Mucosa of stomach (tissue), 1 donor: Measurements from ENCODE around the gene WFIKKN2.

Source experiments
- H3K27me3 ChIP-seq: one replicate; pipeline ENCODE4 v1.7.0; 2013; ENCODE audit warnings: mild to moderate bottlenecking, low read length; ENCODE audit not compliant: control insufficient read depth, insufficient read depth
- H3K36me3 ChIP-seq: one replicate; pipeline ENCODE4 v1.7.0; 2013; ENCODE audit warnings: low read length; ENCODE audit not compliant: control insufficient read depth, insufficient read depth
- H3K4me1 ChIP-seq: one replicate; pipeline ENCODE4 v1.7.0; 2013; ENCODE audit warnings: mild to moderate bottlenecking, low read length; ENCODE audit not compliant: control insufficient read depth, insufficient read depth
- H3K4me3 ChIP-seq: one replicate; pipeline ENCODE4 v1.7.0; 2013; ENCODE audit warnings: low read length
- H3K9ac ChIP-seq: one replicate; pipeline ENCODE4 v1.7.0; 2013; ENCODE audit warnings: mild to moderate bottlenecking, low read length, moderate library complexity
- H3K9me3 ChIP-seq: one replicate; pipeline ENCODE4 v1.7.0; 2013; ENCODE audit warnings: mild to moderate bottlenecking, low read length, moderate library complexity; ENCODE audit not compliant: control insufficient read depth
- donor health status: Pancreatic carcinoma.

Gene WFIKKN2

DNA sequence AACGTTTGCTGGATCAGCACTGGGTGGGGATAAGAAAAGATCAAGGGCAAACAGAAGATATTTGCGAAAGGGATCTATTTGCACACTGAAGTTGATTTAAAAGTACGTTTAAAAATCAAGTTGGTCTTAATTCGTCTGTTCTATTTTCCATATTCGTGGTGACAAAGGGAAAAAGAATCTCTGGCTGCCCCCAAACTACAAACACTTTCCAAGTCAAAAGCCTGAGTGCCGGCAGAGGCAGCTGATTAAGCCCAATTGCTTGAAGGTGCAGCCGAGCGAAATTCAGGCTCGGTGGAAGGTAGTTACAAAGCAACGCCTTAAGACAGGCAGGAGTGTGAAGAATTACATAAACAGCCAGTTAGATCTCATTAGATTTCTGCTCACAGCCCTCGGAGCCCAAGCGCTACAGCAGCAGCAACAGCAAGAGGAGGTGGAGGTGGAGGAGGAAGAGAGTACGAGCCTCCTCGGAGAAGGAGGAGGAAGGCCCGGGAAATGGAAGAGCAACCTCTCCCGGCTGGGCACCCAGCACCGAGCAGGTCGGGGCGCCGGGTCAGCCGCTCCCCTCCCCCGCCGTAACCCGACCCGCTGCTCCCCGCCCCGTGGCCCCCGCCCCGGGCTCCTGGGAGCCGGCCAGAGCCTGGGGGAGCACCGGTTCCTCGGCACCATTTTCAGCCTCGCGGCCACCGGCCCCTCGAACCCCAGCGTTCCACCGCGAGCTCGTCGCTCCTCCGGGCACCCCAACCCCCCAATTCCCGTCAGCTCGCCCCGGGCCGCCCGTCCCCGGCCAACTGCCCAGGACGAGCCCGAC is 29.9 kb downstream of the WFIKKN2 start:
- H3K9me3 ChIP-seq: no peaks in the 10 kb centered on the region
- H3K9ac ChIP-seq: peak overlapping the region; percentile 99
- peak overlapping the region; percentile 70 for H3K4me3 ChIP-seq
- H3K27me3 ChIP-seq: no peaks in the 10 kb centered on the region
- H3K4me1 ChIP-seq: peaks cover 5% of the 10 kb centered on the region
- peaks cover 10% of the 10 kb centered on the region for H3K36me3 ChIP-seq

DNA sequence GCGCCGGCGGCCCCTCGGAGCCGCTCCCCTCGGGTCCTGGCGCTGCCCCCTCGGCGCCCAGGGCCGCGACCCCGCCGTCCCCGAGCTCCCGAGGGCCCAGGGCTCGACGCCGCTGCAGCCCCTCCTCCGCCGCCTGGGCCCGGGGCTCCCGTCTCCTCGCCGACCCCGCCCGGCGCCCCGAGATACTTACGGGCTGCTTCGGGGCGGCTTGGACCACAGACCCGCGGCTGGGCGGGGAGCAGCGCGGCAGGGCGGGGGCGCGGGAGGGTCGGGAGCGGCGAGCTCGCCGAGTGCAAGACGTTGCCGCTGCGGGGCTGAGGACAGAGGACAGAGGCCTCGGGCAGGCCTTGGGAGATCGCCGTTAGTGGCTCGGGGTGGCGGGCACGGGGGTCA is 30.5 kb downstream of the WFIKKN2 start:
- H3K4me1 ChIP-seq: peaks cover 5% of the 10 kb centered on the region
- H3K9me3 ChIP-seq: no peaks in the 10 kb centered on the region
- peak overlapping the region; percentile 99 for H3K9ac ChIP-seq
- peak overlapping the region; percentile 70 for H3K4me3 ChIP-seq
- no peaks in the 10 kb centered on the region for H3K27me3 ChIP-seq
- peaks cover 10% of the 10 kb centered on the region for H3K36me3 ChIP-seq

DNA sequence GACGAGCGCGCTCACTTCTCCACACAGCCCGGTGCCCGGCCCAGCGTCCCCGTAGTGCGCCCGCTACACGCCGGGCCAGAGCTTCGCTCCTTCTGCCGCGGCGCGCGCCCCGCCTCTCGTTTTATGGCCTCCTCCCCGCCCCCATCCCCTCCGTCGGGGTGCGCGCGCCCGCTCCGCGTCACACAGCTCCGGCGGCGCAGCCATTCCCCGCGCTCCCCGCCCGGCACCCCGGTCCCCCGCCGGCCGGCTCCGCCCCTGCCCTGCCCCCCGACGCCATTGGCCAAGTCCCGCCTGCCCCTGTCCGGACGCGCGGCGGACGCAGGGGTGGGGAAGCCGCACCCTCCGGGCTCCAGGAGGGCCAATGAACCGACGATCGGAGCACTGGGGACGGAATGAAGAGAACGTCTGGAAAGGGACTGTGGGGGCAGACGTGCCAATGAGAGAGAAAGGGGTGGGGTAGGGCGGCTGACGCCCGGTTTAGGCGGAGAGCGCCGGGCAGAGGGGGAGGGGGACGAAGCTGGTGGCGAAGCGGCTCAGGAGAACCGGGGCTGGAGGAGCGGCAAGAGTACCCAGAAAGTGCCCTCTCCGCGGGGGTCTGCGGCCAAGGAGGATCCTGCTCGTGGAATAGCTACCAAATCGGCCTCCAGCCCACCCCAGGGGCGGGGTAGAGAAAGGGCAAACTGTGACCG is 31.0 kb downstream of the WFIKKN2 start, which contains the start of gene TOB1:
TOB1 (minus strand) TSS at position 94 of the 689 bp plus-strand sequence. CDS start 2,337 bp downstream, outside the sequence.
- H3K27me3 ChIP-seq: no peaks in the 10 kb centered on the region
- peak within 1 kb of the TSS; percentile 100 for H3K9ac ChIP-seq
- peak within 1 kb of the TSS; percentile 96 for H3K4me3 ChIP-seq
- no peaks in the 10 kb centered on the region for H3K9me3 ChIP-seq
- H3K4me1 ChIP-seq: peaks cover 5% of the 10 kb centered on the region
- peaks cover 10% of the 10 kb centered on the region for H3K36me3 ChIP-seq

DNA sequence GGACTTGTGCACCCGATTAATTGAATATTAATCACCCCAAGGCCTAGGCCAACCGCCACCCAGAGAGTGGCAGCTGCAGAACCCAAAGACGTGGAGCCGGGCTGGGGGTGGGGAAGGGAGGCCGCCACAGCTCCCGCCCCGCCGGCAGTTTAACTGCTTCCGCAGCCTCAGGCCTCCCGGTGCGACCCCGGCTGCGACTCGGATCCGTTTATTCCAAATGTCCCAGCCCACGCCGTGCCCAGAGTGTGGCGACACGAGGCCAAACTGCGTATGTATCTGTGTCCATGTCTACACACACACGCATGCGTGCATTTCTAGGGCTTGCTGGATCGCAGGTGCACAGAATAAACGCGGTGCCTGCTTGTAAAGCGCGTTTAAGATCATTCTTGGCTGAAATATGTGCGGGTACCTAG is 31.6 kb downstream of the WFIKKN2 start:
- Histone ChIP-seq H3K27me3 (no peaks in the 10 kb centered on the region), H3K4me3 (peak overlapping the region; percentile 96), H3K36me3 (peaks cover 10% of the 10 kb centered on the region), H3K4me1 (peaks cover 5% of the 10 kb centered on the region), H3K9me3 (no peaks in the 10 kb centered on the region), H3K9ac (peak overlapping the region; percentile 100)

DNA sequence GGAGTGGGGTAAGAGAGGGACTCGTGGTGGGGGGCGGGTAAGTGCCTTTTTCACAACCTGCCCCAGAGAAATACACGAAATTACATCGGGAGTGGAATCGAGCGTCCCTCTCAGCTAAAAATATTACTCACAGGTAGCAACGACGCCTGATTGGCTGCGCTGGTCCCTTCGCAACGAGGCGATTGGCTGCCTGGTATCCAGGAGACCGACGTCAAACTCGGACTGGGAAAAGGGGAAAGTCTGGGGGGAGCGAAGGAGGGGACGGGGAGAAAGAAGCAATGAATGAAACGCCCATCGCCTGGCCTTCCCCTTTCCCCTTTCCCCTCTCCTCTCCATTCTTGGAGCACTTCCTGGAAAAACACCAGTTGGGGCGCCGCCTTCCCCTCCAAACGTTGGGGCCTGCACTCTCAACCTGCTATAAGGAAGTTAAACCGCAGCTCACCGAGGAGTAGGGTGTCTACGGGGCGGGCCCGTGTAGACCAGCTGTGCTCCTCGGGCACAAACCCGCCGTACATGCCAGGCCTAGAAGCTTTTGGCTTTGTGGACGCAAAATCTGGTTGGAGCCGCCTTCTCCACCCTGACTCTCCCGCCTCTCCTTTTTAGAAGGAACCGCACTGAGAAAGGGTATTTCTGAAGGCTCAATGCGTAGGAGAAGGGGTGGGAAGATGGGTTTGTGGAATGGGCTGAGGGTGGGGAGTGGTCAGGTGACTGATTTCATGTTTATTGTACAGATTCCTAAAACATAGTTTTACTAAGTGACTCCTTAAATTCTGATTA is 32.2 kb downstream of the WFIKKN2 start:
- no peaks in the 10 kb centered on the region for H3K27me3 ChIP-seq
- no peaks in the 10 kb centered on the region for H3K9me3 ChIP-seq
- H3K36me3 ChIP-seq: peaks cover 10% of the 10 kb centered on the region
- H3K4me1 ChIP-seq: peaks cover 5% of the 10 kb centered on the region
- H3K4me3 ChIP-seq: peak overlapping the region; percentile 96
- peak overlapping the region; percentile 100 for H3K9ac ChIP-seq

DNA sequence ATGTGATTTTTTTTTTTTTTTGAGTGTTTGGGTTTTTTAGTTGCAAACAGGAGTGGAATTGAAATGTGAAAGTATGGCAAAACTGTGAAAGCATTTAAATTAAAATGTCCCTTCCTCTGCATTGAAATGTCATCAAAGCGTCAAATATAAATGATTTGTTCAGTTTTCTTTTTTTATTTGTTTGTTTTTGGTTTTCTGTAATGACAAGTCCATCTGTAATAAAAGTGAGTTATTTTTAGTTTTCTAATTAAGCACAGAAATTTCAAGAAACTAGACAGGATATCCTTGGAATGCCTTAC is 32.7 kb downstream of the WFIKKN2 start:
- peak overlapping the region; percentile 100 for H3K9ac ChIP-seq
- H3K4me3 ChIP-seq: peak overlapping the region; percentile 38
- H3K4me1 ChIP-seq: peaks cover 5% of the 10 kb centered on the region

DNA sequence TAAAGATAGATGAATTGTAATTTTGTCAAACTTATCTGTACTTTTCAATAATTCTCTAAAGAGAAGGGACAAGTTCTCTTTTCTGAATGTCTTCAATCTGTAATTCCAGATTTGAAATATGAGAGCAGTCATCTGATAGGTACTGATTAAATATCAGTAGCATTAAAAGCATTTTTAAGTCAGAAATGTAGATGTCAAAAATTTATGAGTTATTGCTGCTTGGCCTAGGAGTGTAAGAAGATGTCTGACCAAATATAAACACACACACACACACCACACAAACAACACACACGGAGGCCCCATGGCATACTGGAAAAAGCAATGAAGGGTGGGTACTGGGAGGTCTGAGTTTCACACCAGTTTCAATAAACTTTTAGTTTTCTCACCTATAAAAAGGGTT is 33.2 kb downstream of the WFIKKN2 start:
- Histone ChIP-seq H3K9ac (peak overlapping the region; percentile 100), H3K36me3 (peaks cover 2% of the 10 kb centered on the region), H3K4me1 (peaks cover 1% of the 10 kb centered on the region), H3K4me3 (peak overlapping the region; percentile 38), H3K27me3 (no peaks in the 10 kb centered on the region), H3K9me3 (no peaks in the 10 kb centered on the region)

More for the DNA sequence above, 32.7 kb downstream of the WFIKKN2 start:
- Histone ChIP-seq H3K36me3 (peaks cover 7% of the 10 kb centered on the region), H3K9me3 (no peaks in the 10 kb centered on the region), H3K27me3 (no peaks in the 10 kb centered on the region)

DNA sequence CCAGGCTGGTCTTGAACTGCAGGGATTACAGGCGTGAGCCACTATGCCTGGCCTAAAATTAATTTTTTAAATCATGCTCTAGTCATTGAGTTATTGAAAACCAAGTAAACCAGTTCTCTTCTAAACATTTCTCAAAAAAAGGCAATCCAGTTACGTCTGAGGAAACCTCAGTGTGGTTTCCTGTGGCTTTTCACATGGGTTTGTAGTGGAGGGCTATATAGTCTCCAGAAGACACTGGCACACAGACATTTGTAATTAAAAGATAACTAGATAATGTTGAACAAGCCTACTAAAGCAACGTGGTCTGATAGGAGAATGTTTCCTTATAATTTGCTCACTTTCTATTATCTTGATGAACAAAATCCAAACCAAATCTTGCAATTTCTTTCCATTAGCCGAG is 36.0 kb downstream of the WFIKKN2 start:
- no peak overlapping the region for H3K9ac ChIP-seq
- H3K36me3 ChIP-seq: no peaks in the 10 kb centered on the region
- no peaks in the 10 kb centered on the region for H3K9me3 ChIP-seq
- no peak overlapping the region for H3K4me3 ChIP-seq
- H3K4me1 ChIP-seq: no peaks in the 10 kb centered on the region
- no peaks in the 10 kb centered on the region for H3K27me3 ChIP-seq

DNA sequence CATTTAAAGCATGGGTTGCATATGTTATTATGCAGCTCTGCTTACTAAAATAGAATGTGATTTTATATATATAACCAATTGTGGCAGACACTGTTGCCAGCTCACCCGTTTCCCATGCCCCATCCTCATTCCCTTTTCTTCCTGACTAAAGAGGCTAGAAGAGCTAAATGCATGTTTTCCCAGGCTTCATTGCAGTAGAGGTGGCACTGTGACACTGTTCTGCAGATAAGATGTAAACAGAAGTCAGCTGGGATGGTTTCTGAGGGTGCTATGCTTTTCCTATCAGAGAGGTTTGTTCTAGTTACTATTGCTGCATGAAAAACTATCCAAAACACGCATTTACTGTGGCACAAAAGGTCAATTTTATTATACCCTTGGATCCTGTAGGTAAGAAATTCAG is 36.5 kb downstream of the WFIKKN2 start:
- Histone ChIP-seq H3K9ac (no peak overlapping the region), H3K36me3 (no peaks in the 10 kb centered on the region), H3K4me3 (no peak overlapping the region), H3K9me3 (no peaks in the 10 kb centered on the region), H3K27me3 (no peaks in the 10 kb centered on the region), H3K4me1 (no peaks in the 10 kb centered on the region)

DNA sequence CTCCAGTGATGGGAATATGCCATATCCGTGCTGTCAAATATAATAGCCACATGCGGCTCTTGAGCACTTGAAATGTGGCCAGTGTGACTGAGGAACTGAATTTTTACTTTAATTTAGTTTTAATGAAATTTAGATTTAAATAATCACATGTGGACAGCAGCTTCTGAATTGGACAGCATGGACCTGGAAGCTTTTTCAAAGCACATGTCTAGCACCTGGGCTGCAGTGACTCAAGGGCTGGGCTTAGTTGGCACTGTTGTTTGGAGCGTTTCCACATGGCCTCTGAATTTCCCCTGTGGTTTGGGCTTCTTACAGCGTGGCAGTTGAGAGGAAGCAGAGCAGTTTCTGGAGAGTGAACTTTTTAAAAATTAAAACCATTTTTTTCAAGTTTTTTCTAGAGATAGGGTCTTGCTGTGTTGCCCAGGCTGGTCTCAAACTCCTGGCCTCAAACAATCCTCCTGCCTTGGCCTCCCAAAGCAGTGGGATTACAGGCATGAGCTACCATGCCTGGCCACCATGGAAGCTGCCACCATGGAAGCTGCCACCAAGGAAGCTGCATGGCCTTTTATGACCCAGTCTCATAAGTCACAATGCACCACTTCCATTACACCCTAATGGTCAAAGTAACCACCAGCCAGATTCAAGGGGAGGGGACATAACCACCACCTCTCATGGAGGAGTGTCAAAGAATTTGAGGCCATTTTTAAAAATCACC is 37.5 kb downstream of the WFIKKN2 start:
- Histone ChIP-seq H3K4me1 (no peaks in the 10 kb centered on the region), H3K36me3 (no peaks in the 10 kb centered on the region), H3K9ac (no peak overlapping the region), H3K4me3 (no peak overlapping the region), H3K9me3 (no peaks in the 10 kb centered on the region), H3K27me3 (no peaks in the 10 kb centered on the region)

DNA sequence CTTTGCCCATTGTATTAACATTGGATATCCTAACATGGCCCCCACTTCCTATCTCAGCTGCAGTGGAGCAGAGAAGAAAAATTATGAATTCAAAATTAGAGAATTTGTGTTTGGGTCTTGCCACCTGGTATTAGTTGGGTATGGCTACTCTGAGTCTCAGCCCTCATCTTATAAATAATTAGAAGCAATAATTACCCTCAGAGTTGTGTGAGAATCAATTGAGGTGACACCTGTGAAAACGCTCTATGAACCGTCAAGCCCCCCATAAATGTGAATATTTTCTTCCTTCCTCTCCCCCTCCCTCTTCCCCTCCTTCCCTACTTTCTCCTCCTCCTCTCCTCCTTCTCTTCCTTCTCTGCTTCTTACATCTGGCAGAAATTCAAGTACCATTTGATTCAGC is 39.7 kb downstream of the WFIKKN2 start:
- H3K27me3 ChIP-seq: no peaks in the 10 kb centered on the region
- H3K4me1 ChIP-seq: no peaks in the 10 kb centered on the region
- no peak overlapping the region for H3K9ac ChIP-seq
- H3K36me3 ChIP-seq: no peaks in the 10 kb centered on the region
- H3K9me3 ChIP-seq: no peaks in the 10 kb centered on the region
- H3K4me3 ChIP-seq: no peak overlapping the region
